H9 (cell line): ENCODE data around the gene RUNX2. TPM values are rescaled to one million over a fixed set of nuclear protein-coding genes. Genes with fewer than 3 reads are reported as not detected.

ENCODE experiments used
- DNase-seq: peaks from one replicate; pipeline ENCODE4 v3.0.0-alpha.2; 2017
- H2AFZ ChIP-seq: one replicate; pipeline ENCODE4 v1.6.1; 2013; ENCODE audit warnings: mild to moderate bottlenecking, low read length, control low read depth, moderate library complexity
- H2AK5ac ChIP-seq: 2 replicates; pipeline ENCODE4 v1.6.1; 2013; ENCODE audit warnings: low read length, control low read depth, mixed read lengths; ENCODE audit not compliant: insufficient read length
- H2BK120ac ChIP-seq: one replicate; pipeline ENCODE4 v1.6.1; 2013; ENCODE audit warnings: low read depth, mild to moderate bottlenecking, low read length, control low read depth, inconsistent platforms; ENCODE audit not compliant: poor library complexity, severe bottlenecking
- H2BK12ac ChIP-seq: 2 replicates; pipeline ENCODE4 v1.6.1; 2013; ENCODE audit warnings: low read length, control low read depth, mixed read lengths, low read depth; ENCODE audit not compliant: insufficient read length
- H2BK15ac ChIP-seq: 2 replicates; pipeline ENCODE4 v1.6.1; 2013; ENCODE audit warnings: low read depth, low read length, control low read depth
- H2BK20ac ChIP-seq: one replicate; pipeline ENCODE4 v1.6.1; 2013; ENCODE audit warnings: low read depth, mild to moderate bottlenecking, low read length, control low read depth, inconsistent platforms; ENCODE audit not compliant: poor library complexity, severe bottlenecking
- H2BK5ac ChIP-seq: 2 replicates; pipeline ENCODE4 v1.6.1; 2013; ENCODE audit warnings: low read length, control low read depth, mixed read lengths; ENCODE audit not compliant: insufficient read length
- H3K14ac ChIP-seq: 2 replicates; pipeline ENCODE4 v1.6.1; 2013; ENCODE audit warnings: low read length, control low read depth; ENCODE audit not compliant: insufficient read depth
- H3K18ac ChIP-seq: 2 replicates; pipeline ENCODE4 v1.6.1; 2013; ENCODE audit warnings: low read depth, mild to moderate bottlenecking, mixed read lengths, low read length, control low read depth; ENCODE audit not compliant: insufficient read length
- H3K23ac ChIP-seq: 2 replicates; pipeline ENCODE4 v1.6.1; 2013; ENCODE audit warnings: low read length, control low read depth, mixed read lengths, low read depth; ENCODE audit not compliant: insufficient read length
- H3K23me2 ChIP-seq: 2 replicates; pipeline ENCODE4 v1.6.1; 2013; ENCODE audit warnings: low read depth, mild to moderate bottlenecking, mixed read lengths, low read length, control low read depth; ENCODE audit not compliant: insufficient read length, poor library complexity, severe bottlenecking
- H3K27ac ChIP-seq: 2 replicates; pipeline ENCODE4 v1.5.1; 2013; ENCODE audit warnings: low read length, control low read depth, mixed read lengths, low read depth; ENCODE audit not compliant: insufficient read length
- H3K27me3 ChIP-seq: 2 replicates; pipeline ENCODE4 v1.6.1; 2013; ENCODE audit warnings: low read length, control low read depth, inconsistent platforms; ENCODE audit not compliant: insufficient read depth
- H3K4ac ChIP-seq: 2 replicates; pipeline ENCODE4 v1.6.1; 2013; ENCODE audit warnings: low read depth, mild to moderate bottlenecking, control low read depth, inconsistent platforms, low read length, moderate library complexity
- H3K4me1 ChIP-seq: 2 replicates; pipeline ENCODE4 v1.6.1; 2013; ENCODE audit warnings: low read length, control low read depth, inconsistent platforms; ENCODE audit not compliant: insufficient read depth
- H3K4me2 ChIP-seq: 2 replicates; pipeline ENCODE4 v1.6.1; 2013; ENCODE audit warnings: low read length, control low read depth, mixed read lengths; ENCODE audit not compliant: insufficient read length, insufficient read depth
- H3K56ac ChIP-seq: 2 replicates; pipeline ENCODE4 v1.6.1; 2013; ENCODE audit warnings: low read depth, mild to moderate bottlenecking, mixed read lengths, low read length, control low read depth; ENCODE audit not compliant: insufficient read length
- H3K79me1 ChIP-seq: 2 replicates; pipeline ENCODE4 v1.6.1; 2013; ENCODE audit warnings: low read depth, mild to moderate bottlenecking, moderate library complexity, low read length, control low read depth, inconsistent platforms; ENCODE audit not compliant: insufficient read depth, poor library complexity, severe bottlenecking
- H3K79me2 ChIP-seq: 2 replicates; pipeline ENCODE4 v1.6.1; 2013; ENCODE audit warnings: low read length, control low read depth, inconsistent platforms; ENCODE audit not compliant: insufficient read depth
- H3K9ac ChIP-seq: 2 replicates; pipeline ENCODE4 v1.6.1; 2013; ENCODE audit warnings: low read length, control low read depth, mixed read lengths; ENCODE audit not compliant: insufficient read length; ENCODE audit errors: extremely low read depth
- H3K9me3 ChIP-seq: one replicate; pipeline ENCODE4 v1.6.1; 2013; ENCODE audit warnings: low read depth, low read length, inconsistent platforms; ENCODE audit not compliant: control insufficient read depth
- H3T11ph ChIP-seq: one replicate; pipeline ENCODE4 v1.6.1; 2013; ENCODE audit warnings: mild to moderate bottlenecking, low read length, control low read depth, inconsistent platforms
- H4K20me1 ChIP-seq: one replicate; pipeline ENCODE4 v1.6.1; 2013; ENCODE audit not compliant: control insufficient read depth, insufficient read length, insufficient read depth
- H4K5ac ChIP-seq: 2 replicates; pipeline ENCODE4 v1.6.1; 2013; ENCODE audit warnings: low read depth, mild to moderate bottlenecking, mixed read lengths, low read length, control low read depth; ENCODE audit not compliant: insufficient read length
- H4K8ac ChIP-seq: replicated peaks from 2 replicates; pipeline ENCODE4 v1.6.1; 2013; ENCODE audit warnings: low read length, control low read depth, mixed read lengths, low read depth; ENCODE audit not compliant: insufficient read length
- H4K91ac ChIP-seq: 2 replicates; pipeline ENCODE4 v1.6.1; 2013; ENCODE audit warnings: low read depth, mild to moderate bottlenecking, moderate library complexity, mixed read lengths, low read length, control low read depth; ENCODE audit not compliant: insufficient read length
- H3K27ac Mint-ChIP-seq, 3 experiments: 2 replicates in 2 of 3; 3 replicates in 1 of 3; pipeline ENCODE4 v1.8.0; 2020 to 2021; ENCODE audit warnings: mixed read lengths in 3 of 3, mild to moderate bottlenecking in 1 of 3, moderate library complexity in 1 of 3
- H3K27me3 Mint-ChIP-seq: 2 replicates; pipeline ENCODE4 v1.8.0; 2021; ENCODE audit warnings: low read depth, mild to moderate bottlenecking, moderate library complexity, mixed read lengths
- H3K36me3 Mint-ChIP-seq, 3 experiments: 2 replicates in 2 of 3; 3 replicates in 1 of 3; pipeline ENCODE4 v1.8.0; 2020 to 2021; ENCODE audit warnings: low read depth in 3 of 3, mixed read lengths in 3 of 3; ENCODE audit not compliant: insufficient read depth in 1 of 3
- H3K4me1 Mint-ChIP-seq, 2 experiments: 2 replicates each; pipeline ENCODE4 v1.8.0; 2020; ENCODE audit warnings: mixed read lengths in 2 of 2
- H3K4me3 Mint-ChIP-seq, 2 experiments: 2 replicates in 1 of 2; 3 replicates in 1 of 2; pipeline ENCODE4 v1.8.0; 2020 to 2021; ENCODE audit warnings: mild to moderate bottlenecking in 2 of 2, mixed read lengths in 2 of 2, moderate library complexity in 1 of 2
- H3K9me3 Mint-ChIP-seq, 2 experiments: 2 replicates in 1 of 2; 3 replicates in 1 of 2; pipeline ENCODE4 v1.8.0; 2020; ENCODE audit warnings: mild to moderate bottlenecking in 2 of 2, mixed read lengths in 2 of 2, moderate library complexity in 1 of 2
- WGBS: extraction: QIAGEN DNeasy Blood & Tissue Kit; methylation state at CpG from one replicate; pipeline ENCODE4 v1.1.7; 2013; ENCODE audit warnings: missing lambda C conversion rate, low lambda C conversion rate, mixed read lengths; ENCODE audit not compliant: insufficient read length; ENCODE audit errors: extremely low coverage; 5-methylcytosine and 5-hydroxymethylcytosine counted together
- total RNA-seq: library from RNA; stranded (reverse); gene quantifications from 2 replicates; pipeline ENCODE4 v1.2.1, GENCODE V29; 2021
- TF ChIP-seq, protein P1 (sequence below): fragments of 200-600 bp; sonication (generic); conservative IDR thresholded peaks from 3 replicates; pipeline ENCODE4 v1.8.0; 2021; ENCODE audit warnings: antibody characterized with exemption, mild to moderate bottlenecking

The RUNX2 gene
- total RNA-seq, 1 experiment from 2014 or later = 0.15 TPM

DNA sequence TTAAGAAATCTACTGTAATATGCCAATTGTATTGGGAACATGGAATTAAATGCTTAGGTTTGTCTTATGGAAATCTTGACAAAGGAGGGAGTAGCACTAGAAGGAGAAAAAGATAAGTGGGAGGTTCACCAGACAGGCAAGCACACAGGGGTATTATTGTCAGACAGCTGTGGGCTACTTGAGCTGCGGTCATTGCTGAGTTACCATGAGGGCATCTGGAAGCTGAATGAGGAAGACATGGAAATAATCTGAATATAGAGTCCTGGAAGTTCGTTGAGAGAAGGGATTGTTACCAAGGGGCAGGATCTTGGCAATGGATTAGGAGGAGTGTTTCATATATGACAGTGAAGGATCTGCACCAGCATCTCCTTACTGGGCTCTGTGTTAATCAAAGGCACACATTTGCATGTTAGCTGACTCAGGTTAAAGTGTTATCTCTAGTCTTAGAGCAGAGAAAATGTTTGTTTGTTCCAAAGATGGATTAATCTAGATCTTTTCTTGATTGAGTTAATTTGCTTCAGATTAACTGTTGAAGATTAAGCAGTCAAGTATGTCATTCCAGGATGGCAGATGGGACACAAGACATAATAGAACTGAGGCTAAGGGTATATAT, 102.6 kb downstream of the RUNX2 start:
- H2BK120ac ChIP-seq = no peak overlapping the region
- TF ChIP-seq, protein P1, sequence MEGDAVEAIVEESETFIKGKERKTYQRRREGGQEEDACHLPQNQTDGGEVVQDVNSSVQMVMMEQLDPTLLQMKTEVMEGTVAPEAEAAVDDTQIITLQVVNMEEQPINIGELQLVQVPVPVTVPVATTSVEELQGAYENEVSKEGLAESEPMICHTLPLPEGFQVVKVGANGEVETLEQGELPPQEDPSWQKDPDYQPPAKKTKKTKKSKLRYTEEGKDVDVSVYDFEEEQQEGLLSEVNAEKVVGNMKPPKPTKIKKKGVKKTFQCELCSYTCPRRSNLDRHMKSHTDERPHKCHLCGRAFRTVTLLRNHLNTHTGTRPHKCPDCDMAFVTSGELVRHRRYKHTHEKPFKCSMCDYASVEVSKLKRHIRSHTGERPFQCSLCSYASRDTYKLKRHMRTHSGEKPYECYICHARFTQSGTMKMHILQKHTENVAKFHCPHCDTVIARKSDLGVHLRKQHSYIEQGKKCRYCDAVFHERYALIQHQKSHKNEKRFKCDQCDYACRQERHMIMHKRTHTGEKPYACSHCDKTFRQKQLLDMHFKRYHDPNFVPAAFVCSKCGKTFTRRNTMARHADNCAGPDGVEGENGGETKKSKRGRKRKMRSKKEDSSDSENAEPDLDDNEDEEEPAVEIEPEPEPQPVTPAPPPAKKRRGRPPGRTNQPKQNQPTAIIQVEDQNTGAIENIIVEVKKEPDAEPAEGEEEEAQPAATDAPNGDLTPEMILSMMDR = no peak
- no peaks in the 10 kb centered on the region for H3K4me1 ChIP-seq
- no peak overlapping the region for H3K14ac ChIP-seq
- no peak overlapping the region for H3K27ac Mint-ChIP-seq
- no peaks in the 10 kb centered on the region for H3K9me3 Mint-ChIP-seq
- H3T11ph ChIP-seq = no peak overlapping the region
- H3K4me2 ChIP-seq = no peak overlapping the region
- no peak overlapping the region for H4K91ac ChIP-seq
- no peak overlapping the region for H3K18ac ChIP-seq
- no peaks in the 10 kb centered on the region for H3K79me2 ChIP-seq
- no peak overlapping the region for H3K4ac ChIP-seq
- DNase-seq = no peak
- no peaks in the 10 kb centered on the region for H3K27me3 ChIP-seq
- no peak overlapping the region for H3K27ac ChIP-seq
- WGBS = no CpG with 5 or more reads among the region's 2 CpGs
- no peak overlapping the region for H4K5ac ChIP-seq
- no peak overlapping the region for H4K8ac ChIP-seq
- no peaks in the 10 kb centered on the region for H3K23me2 ChIP-seq
- H3K9ac ChIP-seq = no peak overlapping the region
- no peak overlapping the region for H2AK5ac ChIP-seq
- H3K27me3 Mint-ChIP-seq = peaks cover 7% of the 10 kb centered on the region
- no peaks in the 10 kb centered on the region for H3K36me3 Mint-ChIP-seq
- no peaks in the 10 kb centered on the region for H3K79me1 ChIP-seq
- H2BK15ac ChIP-seq = no peak overlapping the region
- H2BK20ac ChIP-seq = no peak overlapping the region
- H3K4me1 Mint-ChIP-seq = no peaks in the 10 kb centered on the region
- no peak overlapping the region for H2AFZ ChIP-seq
- H2BK5ac ChIP-seq = no peak overlapping the region
- no peaks in the 10 kb centered on the region for H4K20me1 ChIP-seq
- H3K9me3 ChIP-seq = no peaks in the 10 kb centered on the region
- no peak overlapping the region for H3K56ac ChIP-seq
- H3K4me3 Mint-ChIP-seq = no peak overlapping the region
- no peak overlapping the region for H3K23ac ChIP-seq
- H2BK12ac ChIP-seq = no peak overlapping the region
